OCI-LY3 (cell line): ENCODE measurements around the gene IQGAP1.

ENCODE experiments used
- H2AFZ ChIP-seq: fragments of 200-600, 300-600 bp; shearing (Covaris generic); 2 replicates; pipeline ENCODE4 v1.6.0; 2014; ENCODE audit warnings: antibody characterized with exemption, low read depth, low read length
- H3K27ac ChIP-seq: fragments of 200-600, 300-600 bp; sonication (generic); 2 replicates; pipeline ENCODE4 v1.5.1; 2014; ENCODE audit warnings: mild to moderate bottlenecking, low read length, moderate library complexity, mixed read lengths
- H3K27me3 ChIP-seq: fragments of 200-600, 300-600 bp; sonication (generic); 2 replicates; pipeline ENCODE4 v1.6.1; 2014; ENCODE audit warnings: low read depth, low read length, mixed read lengths
- H3K36me3 ChIP-seq: fragments of 200-600, 300-600 bp; sonication (generic); replicated peaks from 2 replicates; pipeline ENCODE3; 2014; ENCODE audit warnings: low read depth, low read length, mixed read lengths
- H3K4me1 ChIP-seq: fragments of 300-600, 200-600 bp; sonication (generic); 2 replicates; pipeline ENCODE4 v1.6.1; 2014; ENCODE audit warnings: low read length, mixed read lengths
- H3K4me2 ChIP-seq: fragments of 200-600, 300-600 bp; sonication (generic); 2 replicates; pipeline ENCODE4 v1.6.1; 2014; ENCODE audit warnings: low read length, mixed read lengths
- H3K4me3 ChIP-seq: fragments of 300-600, 200-600 bp; sonication (generic); 2 replicates; pipeline ENCODE4 v1.5.1; 2014; ENCODE audit warnings: antibody characterized with exemption, mild to moderate bottlenecking, low read length, moderate library complexity
- H3K79me2 ChIP-seq: fragments of 300-600, 200-600 bp; shearing (Covaris generic); 2 replicates; pipeline ENCODE4 v1.6.1; 2014; ENCODE audit warnings: mild to moderate bottlenecking, low read length, mixed read lengths
- H3K9ac ChIP-seq: fragments of 300-600, 200-600 bp; shearing (Covaris generic); 2 replicates; pipeline ENCODE4 v1.6.0; 2014; ENCODE audit warnings: mild to moderate bottlenecking, low read length, moderate library complexity
- H3K9me3 ChIP-seq: fragments of 200-600, 300-600 bp; shearing (Covaris generic); 2 replicates; pipeline ENCODE4 v1.6.1; 2014; ENCODE audit warnings: low read length, mixed read lengths; ENCODE audit not compliant: insufficient read depth
- H4K20me1 ChIP-seq: fragments of 200-600, 300-600 bp; sonication (generic); 2 replicates; pipeline ENCODE4 v1.6.1; 2016; ENCODE audit warnings: low read length, mixed read lengths; ENCODE audit not compliant: insufficient read depth
- CTCF ChIP-seq: fragments of 200-600, 300-600 bp; sonication (generic); IDR thresholded peaks from 2 replicates; pipeline ENCODE4 v1.5.1; 2014; ENCODE audit warnings: antibody characterized with exemption, low read length, low read depth
- EZH2phosphoT487 ChIP-seq: fragments of 200-600 bp; shearing (Covaris generic); IDR thresholded peaks from 2 replicates; pipeline ENCODE4 v1.6.1; 2018; ENCODE audit warnings: antibody characterized with exemption, mixed run types, low read depth

The IQGAP1 gene, protein sequence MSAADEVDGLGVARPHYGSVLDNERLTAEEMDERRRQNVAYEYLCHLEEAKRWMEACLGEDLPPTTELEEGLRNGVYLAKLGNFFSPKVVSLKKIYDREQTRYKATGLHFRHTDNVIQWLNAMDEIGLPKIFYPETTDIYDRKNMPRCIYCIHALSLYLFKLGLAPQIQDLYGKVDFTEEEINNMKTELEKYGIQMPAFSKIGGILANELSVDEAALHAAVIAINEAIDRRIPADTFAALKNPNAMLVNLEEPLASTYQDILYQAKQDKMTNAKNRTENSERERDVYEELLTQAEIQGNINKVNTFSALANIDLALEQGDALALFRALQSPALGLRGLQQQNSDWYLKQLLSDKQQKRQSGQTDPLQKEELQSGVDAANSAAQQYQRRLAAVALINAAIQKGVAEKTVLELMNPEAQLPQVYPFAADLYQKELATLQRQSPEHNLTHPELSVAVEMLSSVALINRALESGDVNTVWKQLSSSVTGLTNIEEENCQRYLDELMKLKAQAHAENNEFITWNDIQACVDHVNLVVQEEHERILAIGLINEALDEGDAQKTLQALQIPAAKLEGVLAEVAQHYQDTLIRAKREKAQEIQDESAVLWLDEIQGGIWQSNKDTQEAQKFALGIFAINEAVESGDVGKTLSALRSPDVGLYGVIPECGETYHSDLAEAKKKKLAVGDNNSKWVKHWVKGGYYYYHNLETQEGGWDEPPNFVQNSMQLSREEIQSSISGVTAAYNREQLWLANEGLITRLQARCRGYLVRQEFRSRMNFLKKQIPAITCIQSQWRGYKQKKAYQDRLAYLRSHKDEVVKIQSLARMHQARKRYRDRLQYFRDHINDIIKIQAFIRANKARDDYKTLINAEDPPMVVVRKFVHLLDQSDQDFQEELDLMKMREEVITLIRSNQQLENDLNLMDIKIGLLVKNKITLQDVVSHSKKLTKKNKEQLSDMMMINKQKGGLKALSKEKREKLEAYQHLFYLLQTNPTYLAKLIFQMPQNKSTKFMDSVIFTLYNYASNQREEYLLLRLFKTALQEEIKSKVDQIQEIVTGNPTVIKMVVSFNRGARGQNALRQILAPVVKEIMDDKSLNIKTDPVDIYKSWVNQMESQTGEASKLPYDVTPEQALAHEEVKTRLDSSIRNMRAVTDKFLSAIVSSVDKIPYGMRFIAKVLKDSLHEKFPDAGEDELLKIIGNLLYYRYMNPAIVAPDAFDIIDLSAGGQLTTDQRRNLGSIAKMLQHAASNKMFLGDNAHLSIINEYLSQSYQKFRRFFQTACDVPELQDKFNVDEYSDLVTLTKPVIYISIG (N-terminal part only)

GRCh38 chr15:90387534-90388461 is at the start of gene IQGAP1:
Gene IQGAP1 (plus strand): TSS chr15:90388242. CDS start chr15:90388342, 100 bp downstream.
- Histone ChIP-seq H3K27ac (peak within 1 kb of the TSS; percentile 81), H3K9ac (peak within 1 kb of the TSS; percentile 88)

GRCh38 chr15:90338532-90338931 is 49.5 kb upstream of the IQGAP1 start:
- no peaks in the 10 kb centered on the region for H3K79me2 ChIP-seq
- H3K4me3 ChIP-seq = no peak overlapping the region
- H3K36me3 ChIP-seq = no peaks in the 10 kb centered on the region
- no peaks in the 10 kb centered on the region for H4K20me1 ChIP-seq
- no peaks in the 10 kb centered on the region for H3K4me1 ChIP-seq
- H3K9ac ChIP-seq = no peak overlapping the region
- H3K9me3 ChIP-seq = no peaks in the 10 kb centered on the region
- H3K27ac ChIP-seq = no peak overlapping the region
- H3K4me2 ChIP-seq = no peak overlapping the region
- TF ChIP-seq EZH2phosphoT487 (no peak), CTCF (no peak)
- H3K27me3 ChIP-seq = peaks cover 3% of the 10 kb centered on the region; the same call in 1 of the 2 replicates
- H2AFZ ChIP-seq = no peak overlapping the region

More at GRCh38 chr15:90387534-90388461, at the start of gene IQGAP1:
- Histone ChIP-seq H3K4me2 (peak within 1 kb of the TSS; percentile 82), H3K79me2 (peaks cover 43% of the 10 kb centered on the region), H2AFZ (peak within 1 kb of the TSS; percentile 93), H3K36me3 (peaks cover 19% of the 10 kb centered on the region), H3K27me3 (no peaks in the 10 kb centered on the region), H3K4me3 (peak within 1 kb of the TSS; percentile 87), H4K20me1 (peaks cover 35% of the 10 kb centered on the region), H3K9me3 (no peaks in the 10 kb centered on the region), H3K4me1 (peaks cover 8% of the 10 kb centered on the region)
- TF ChIP-seq CTCF = no peak
- TF ChIP-seq EZH2phosphoT487 = no peak

DNA sequence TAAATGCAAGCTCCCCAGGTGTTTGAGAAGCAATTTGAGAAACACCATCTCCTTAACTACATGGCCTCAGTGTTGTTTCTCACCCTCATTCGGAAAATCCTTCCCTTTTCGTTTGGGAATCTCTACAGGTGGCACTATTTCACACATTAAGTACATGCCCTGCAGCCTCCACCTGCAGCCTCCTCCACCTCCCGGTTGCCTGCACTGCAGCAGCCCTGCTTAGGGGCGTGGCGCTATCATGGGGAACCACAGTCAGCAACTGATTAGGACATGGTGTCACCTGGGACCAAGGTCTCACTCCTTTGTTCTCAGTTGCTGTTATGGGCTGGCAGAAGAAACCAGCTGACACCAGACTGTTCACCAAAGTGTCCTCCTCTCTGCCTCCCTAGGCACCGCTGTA is 47.7 kb upstream of the IQGAP1 start:
- no peaks in the 10 kb centered on the region for H4K20me1 ChIP-seq
- H3K27me3 ChIP-seq = peaks cover 3% of the 10 kb centered on the region; the same call in 1 of the 2 replicates
- H3K4me2 ChIP-seq = no peak overlapping the region
- H3K9ac ChIP-seq = no peak overlapping the region
- no peaks in the 10 kb centered on the region for H3K79me2 ChIP-seq
- peak overlapping the region; percentile 34; the same call in 1 of the 2 replicates for H2AFZ ChIP-seq
- no peak overlapping the region for H3K4me3 ChIP-seq
- H3K36me3 ChIP-seq = no peaks in the 10 kb centered on the region
- no peaks in the 10 kb centered on the region for H3K9me3 ChIP-seq
- H3K4me1 ChIP-seq = no peaks in the 10 kb centered on the region
- TF ChIP-seq CTCF = no peak
- TF ChIP-seq EZH2phosphoT487 = no peak
- H3K27ac ChIP-seq = no peak overlapping the region
